GM23338 (cell line): ENCODE data around the gene RIF1. TPM values are rescaled to one million over a fixed set of nuclear protein-coding genes. Genes with fewer than 3 reads are reported as not detected.

Source experiments
- CREB1 ChIP-seq: fragments of 250-450 bp; sonication (Bioruptor Pico); IDR thresholded peaks from 2 replicates; pipeline ENCODE4 v1.5.0; 2020; ENCODE audit warnings: low read depth, mild to moderate bottlenecking, moderate library complexity
- ETS1 ChIP-seq: IDR thresholded peaks from 2 replicates; pipeline ENCODE4 v1.6.1; 2016; ENCODE audit warnings: antibody characterized with exemption
- EZH2phosphoT487 ChIP-seq: fragments of 200-600 bp; sonication (generic); IDR thresholded peaks from one replicate; pipeline ENCODE4 v1.8.1; 2018; ENCODE audit warnings: antibody characterized with exemption; ENCODE audit not compliant: unreplicated experiment
- JUNB ChIP-seq: IDR thresholded peaks from one replicate; pipeline ENCODE4 v1.6.1; 2016; ENCODE audit warnings: antibody characterized with exemption; ENCODE audit not compliant: unreplicated experiment
- NANOG ChIP-seq: IDR thresholded peaks from 2 replicates; pipeline ENCODE4 v1.6.1; 2016; ENCODE audit warnings: antibody characterized with exemption, borderline replicate concordance
- POLR2AphosphoS5 ChIP-seq: IDR thresholded peaks from 2 replicates; pipeline ENCODE4 v1.6.1; 2016; ENCODE audit warnings: antibody characterized with exemption, low read depth
- REST ChIP-seq: IDR thresholded peaks from one replicate; pipeline ENCODE4 v1.6.1; 2018; ENCODE audit warnings: antibody characterized with exemption; ENCODE audit not compliant: unreplicated experiment
- ZNF114 ChIP-seq: fragments of 250-450 bp; sonication (Bioruptor Pico); IDR thresholded peaks from 2 replicates; pipeline ENCODE4 v1.5.0; 2020; ENCODE audit warnings: mild to moderate bottlenecking, moderate library complexity
- ZNF462 ChIP-seq: fragments of 250-450 bp; sonication (Bioruptor Pico); IDR thresholded peaks from 2 replicates; pipeline ENCODE4 v1.5.0; 2020; ENCODE audit warnings: mild to moderate bottlenecking, moderate library complexity
- polyA plus RNA-seq: library from polyadenylated mRNA; unstranded; fragments of >200 nt; fragmentation: Nextera tagmentation; extraction: Ambion mirVana; gene quantifications from 2 replicates; pipeline ENCODE4 v1.2.1, GENCODE V29; 2016
- total RNA-seq: library from RNA; depleted of rRNA; stranded (reverse); fragments of >200 nt; shearing (Covaris generic); gene quantifications from 2 replicates; pipeline ENCODE4 v1.2.3, GENCODE V29; 2014

RIF1 gene
- total and polyA plus RNA-seq, 2 experiments from 2014 or later, result 68.5 to 134 TPM

GRCh38 chr2:151399981-151400380 lies 9.7 kb upstream of the RIF1 start (continued):
- TF ChIP-seq ZNF462 (CRISPR knock-in tag), result no peak
- no peak for TF ChIP-seq CREB1
- TF ChIP-seq REST, result no peak
- no peak for TF ChIP-seq ETS1
- TF ChIP-seq ZNF114 (CRISPR knock-in tag), result no peak
- no peak for TF ChIP-seq JUNB
- no peak for TF ChIP-seq NANOG
- no peak for TF ChIP-seq POLR2AphosphoS5
- no peak for TF ChIP-seq EZH2phosphoT487
